CD4-positive, alpha-beta T cell treated with Interleukin-1 beta for 1 hour (primary cell): ENCODE results near the gene MRPS6.

Experiments used
- DNase-seq, 2 donors: peaks; one replicate each; pipeline ENCODE4 v3.0.0-alpha.2; 2020 to 2022

The MRPS6 gene

DNA sequence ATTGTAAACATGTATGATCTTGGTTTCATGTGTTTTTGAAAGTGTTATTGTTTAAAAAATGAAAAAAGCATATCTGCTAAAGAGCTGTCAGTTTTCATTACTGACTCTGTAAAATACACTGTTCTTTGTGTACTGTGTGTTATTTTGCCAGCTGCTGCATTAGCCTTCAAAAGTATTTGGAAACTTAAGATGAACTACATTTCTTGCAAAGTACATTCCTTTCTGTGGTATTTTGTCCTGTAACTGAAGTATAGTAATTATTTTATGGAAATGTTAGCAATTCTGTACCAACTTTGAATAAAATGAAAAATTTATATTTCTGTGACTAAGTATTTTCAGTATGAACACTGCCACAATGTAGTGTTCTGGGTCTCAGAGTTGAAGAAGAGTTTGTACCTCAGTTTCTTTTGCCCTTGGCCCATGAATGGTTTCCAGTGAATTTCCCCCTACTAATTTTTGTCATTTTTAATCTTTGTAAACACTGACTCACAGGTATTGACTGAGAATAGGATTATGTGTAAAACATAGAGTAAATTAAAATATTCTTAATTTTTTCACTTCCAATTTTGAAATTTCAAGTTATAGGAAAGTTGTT lies 32.7 kb downstream of the MRPS6 start:
- no peak for DNase-seq

DNA sequence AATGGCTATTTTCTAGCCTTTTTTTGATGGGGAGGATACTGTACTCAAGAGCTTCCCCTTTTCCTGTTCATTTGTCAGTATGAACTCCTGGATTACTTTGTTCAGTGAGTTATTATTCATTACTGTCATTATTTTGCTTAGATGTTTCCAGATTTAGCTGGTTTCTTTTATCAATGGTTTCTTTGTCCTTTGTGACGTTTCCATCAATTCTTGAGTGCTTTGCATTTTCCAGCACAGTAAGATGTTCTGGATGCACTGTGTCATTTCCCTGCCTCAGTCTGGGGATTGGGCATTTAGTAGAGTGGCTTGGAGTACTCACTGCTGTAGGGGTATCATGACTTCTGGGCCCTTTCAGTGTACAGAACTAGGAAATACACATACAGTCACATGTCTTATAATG lies 34.2 kb downstream of the MRPS6 start:
- DNase-seq, result no peak

DNA sequence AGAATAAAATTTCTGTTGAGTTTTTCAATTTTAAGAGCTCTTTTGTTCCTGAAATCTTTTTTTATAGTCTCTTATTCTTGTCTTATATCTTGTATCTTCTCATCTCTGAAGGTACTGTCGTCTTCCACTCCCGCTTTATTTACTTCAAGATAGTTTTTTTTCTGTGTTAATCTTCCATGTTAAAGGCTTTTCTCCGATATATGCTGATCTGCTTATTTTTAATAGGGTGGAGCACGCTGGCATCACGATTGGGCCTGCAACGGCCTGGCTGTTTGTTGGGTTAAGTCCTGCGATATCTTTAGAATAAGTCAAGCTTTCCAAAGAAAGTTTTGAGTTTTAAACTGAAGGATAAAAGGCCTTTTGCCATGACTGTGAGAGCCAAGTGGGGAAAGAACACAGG lies 35.7 kb downstream of the MRPS6 start:
- no peak for DNase-seq

DNA sequence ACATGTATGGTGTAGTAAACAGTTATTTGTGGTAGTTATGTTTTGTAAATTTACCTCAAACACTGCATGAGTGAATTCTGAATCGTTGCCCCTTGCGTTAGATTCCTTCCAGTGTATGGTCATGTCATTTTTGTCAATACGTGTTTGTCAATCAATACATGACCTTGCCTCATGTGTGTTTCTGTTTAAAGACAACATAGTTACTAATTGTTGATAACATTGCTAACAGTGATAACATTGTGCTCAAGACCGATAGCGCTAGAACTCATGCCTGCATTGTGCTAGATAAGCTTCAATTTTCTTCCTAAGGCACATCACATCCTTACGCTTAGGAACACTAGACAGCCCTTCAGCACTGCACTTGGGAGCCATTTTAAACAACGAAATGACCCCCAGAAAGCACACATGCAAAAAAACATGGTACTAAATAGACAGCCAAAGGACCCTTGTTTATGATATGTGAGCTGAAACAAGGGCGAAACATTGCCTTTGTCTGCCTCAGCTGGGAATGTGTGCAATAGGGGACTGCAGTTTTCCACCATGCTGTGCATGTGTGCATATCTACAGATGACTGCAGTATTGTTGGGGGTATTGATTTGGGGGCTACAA lies 37.3 kb downstream of the MRPS6 start:
- no peak for DNase-seq

DNA sequence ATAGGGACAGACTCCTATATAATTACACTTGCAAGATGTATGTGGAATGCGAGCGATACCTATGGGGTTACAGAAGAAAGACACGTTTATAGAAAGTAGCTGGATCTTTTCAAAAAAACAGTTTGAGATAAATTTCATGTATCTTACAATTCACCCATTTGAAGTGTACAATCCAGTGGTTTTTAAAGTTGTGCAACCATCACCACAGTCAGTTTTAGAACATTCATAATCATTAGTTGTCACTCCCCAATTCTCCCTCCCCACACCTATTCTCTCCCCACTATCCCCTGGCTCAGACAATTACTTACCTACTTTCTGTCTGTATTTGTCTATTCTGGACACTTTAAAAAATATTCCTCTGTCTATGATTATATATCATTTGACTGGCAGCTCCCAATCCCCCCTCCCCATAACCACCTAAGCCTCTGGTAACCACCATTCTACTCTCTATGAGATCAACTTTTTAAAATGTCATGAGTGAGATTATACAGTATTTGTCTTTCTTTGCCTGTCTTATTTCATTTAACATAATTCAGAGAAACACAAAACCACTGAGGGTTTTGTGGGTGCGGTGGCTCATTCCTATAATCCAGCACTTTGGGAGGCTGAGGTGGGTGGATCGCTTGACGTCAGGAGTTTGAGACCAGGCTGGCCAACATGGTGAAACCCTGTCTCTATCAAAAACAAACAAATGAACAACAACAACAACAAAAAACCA lies 39.1 kb downstream of the MRPS6 start:
- DNase-seq, result no peak

DNA sequence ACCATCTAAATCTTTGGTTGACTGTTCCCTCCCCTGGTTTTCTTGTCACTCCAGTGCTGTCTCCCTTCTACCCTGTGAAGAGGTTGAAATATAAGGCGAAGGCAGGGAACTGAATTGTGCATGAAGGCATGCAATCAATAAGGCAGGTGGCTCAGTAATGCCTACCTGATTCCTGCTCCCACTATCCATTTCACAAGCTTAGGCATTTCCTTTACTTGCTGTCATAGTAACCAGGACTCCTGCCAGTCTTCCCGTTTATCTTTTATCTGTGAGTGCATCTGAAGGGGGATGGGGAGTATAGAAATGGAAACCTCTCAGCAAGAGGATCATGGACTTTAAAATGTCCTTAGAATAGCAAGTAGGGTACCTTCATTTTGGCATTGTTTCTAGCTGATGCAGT lies 40.5 kb downstream of the MRPS6 start:
- no peak for DNase-seq

DNA sequence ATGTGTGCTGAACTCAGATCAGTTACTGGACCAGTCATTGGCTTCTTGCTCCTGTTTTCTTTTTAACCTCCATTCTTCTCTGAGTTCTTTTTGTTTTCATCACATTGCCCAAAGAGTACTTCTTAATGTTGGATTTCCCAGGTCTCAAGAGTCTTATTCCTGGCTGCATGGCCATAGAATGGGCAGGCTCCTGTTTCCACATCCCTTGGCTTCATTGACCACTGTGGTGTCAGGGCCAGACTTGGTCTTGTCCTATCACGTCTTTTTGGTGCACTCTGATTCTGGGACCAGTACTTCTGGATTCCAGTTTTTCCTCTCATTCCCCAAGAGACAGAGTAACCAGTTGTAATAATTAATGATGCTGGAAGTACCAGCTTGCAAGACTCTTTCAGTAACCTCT lies 41.8 kb downstream of the MRPS6 start:
- DNase-seq, result no peak

DNA sequence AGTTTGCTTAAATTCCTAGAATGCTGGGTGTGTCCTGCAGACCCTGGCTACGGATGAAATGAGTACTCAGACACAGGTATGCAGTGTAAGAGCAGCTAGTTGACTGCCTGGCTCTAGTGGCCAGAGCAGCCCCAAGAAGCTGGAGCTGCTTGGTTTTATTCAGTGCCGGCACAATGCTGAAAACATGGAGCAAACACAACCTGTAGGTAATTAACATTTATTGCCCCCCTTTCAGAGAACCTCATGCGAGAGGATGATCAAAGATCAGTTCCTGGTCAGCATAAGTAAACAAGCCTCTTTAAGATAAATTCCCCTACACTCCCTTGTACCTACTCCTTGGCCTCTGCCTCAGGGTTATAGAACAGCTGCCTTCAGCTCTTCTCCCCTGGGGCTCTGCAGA lies 43.2 kb downstream of the MRPS6 start:
- no peak for DNase-seq

DNA sequence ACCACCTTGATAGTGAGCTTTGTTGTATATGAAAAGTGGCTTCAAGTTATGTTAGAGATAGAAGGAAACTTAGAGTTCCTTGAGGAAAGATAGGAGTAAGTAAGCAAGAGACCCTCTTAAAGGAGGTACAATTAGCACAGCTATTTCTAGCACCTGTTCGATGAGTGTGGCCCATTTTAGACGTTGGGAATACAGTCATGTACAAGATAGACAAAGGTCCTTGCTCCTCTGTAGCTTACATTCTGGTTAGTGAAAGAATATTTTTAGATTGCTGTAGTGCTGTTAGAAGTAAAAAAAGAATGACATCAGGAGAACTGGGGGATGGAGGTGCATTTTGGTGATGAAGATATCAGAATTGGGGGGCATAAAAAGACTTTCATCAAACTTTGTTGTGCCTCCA lies 47.5 kb downstream of the MRPS6 start:
- no peak for DNase-seq

DNA sequence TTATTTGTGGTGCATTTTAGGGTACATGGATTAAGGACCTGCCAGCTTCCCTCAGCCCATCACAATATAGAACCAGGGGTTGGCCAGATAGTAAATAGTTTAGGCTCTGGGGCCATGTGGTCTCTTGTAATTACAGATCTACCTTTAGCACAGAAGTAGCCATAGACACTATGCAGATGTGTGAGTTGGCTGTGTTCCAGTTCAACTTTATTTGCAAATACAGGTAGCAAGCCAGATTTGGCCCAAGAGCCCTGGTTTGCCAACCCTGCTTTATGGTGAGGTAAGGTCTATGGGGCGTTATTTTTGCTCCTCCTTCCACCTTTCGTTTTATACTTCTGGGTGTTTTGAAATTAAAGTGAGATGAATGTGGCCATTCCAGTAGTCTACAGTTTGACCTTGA lies 48.7 kb downstream of the MRPS6 start:
- no peak for DNase-seq

DNA sequence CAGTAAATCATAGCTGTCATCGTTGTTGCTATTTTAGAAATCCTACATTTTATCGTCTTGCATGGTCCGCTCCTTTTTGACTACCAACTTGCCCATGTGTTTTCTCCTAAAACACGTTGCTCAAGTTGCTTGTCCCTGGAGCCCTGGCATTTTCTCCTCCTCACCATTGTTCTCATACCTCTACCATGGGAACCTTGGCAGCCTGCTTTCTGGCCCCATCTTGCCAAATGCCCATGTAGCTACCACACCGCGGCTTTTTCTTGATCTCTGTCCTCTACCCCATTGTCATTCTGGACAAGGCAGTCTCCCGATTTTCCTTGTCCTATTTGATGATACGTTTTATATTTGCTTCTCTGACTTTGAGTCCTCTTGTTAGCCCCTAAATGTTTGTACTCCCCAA lies 50.2 kb downstream of the MRPS6 start:
- no peak for DNase-seq

DNA sequence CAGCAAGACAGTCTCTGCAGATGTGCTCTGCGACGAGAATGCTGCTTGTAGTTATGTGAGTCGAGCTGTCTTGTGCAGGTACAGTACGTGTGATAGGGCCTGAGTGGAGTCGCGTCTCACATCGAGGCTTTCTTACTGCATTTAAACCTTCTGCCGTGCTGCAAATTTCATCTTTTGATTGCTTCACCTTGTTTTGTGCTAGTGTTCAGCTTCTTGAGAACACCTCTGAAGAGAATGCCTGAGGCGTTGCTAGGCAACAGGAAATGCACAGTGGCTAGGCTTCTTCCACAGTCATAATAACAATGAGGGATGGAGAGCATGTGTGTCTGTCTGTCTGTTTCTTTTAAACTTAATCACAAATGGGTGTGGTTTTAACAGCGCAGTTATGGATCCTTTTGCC lies 52.9 kb downstream of the MRPS6 start:
- peak; percentile 17 to 40 for DNase-seq

DNA sequence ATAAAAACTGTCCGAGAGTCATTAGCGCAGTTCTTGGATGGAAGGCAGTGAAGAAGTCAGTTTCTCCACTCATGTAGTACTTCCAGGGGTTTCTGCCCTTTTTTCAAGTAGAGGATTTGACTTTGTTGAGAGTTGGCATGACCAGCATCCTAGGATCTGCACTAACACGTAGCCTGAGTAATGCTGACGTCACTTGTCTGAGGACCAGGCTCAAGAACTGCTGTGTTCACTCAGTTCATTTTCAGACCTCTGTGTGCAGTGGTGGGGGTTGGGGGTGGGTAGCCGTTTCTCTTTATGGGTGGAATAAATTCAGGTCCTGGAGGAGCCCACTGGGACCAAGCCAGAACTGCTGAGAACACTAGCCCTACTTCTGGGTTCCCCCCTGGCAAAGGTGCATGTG lies 53.3 kb downstream of the MRPS6 start:
- no peak for DNase-seq

DNA sequence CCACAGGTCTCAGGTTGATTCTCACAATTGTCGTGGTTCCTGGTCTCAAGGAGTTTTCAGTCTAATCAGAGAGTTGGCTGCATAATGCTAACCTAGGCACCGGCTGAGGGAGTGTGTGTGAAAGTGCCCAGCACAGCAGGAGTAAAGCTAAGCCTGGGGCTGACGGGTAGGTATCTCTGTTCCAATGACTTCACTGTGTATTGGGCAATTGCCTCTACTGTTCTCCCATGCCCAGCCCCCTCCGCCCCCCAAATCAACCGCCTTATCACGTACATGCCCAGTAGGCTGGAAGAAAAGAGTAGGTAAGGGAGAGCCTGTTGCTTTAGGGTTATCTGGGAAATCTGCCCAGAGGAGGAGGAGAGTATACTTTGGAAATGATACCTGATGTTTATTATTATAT lies 54.7 kb downstream of the MRPS6 start:
- no peak for DNase-seq

DNA sequence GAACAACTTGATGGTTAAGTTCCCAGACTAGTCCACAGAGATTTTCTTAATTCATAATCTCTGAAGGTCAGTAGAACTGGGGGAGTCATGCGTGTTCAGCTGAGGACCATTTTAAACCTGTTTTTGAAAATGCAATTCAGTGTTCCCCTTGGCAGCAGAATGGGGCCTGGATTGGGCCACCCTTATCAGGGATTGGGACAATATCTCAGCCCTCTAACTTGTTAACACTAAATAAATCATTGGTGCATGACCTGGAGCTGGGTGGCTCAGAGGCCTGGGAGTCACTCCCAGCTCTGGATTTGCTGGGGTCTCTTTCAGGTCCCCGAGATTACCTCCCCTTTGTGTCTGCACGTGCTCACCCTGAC lies 55.3 kb downstream of the MRPS6 start:
- no peak for DNase-seq

DNA sequence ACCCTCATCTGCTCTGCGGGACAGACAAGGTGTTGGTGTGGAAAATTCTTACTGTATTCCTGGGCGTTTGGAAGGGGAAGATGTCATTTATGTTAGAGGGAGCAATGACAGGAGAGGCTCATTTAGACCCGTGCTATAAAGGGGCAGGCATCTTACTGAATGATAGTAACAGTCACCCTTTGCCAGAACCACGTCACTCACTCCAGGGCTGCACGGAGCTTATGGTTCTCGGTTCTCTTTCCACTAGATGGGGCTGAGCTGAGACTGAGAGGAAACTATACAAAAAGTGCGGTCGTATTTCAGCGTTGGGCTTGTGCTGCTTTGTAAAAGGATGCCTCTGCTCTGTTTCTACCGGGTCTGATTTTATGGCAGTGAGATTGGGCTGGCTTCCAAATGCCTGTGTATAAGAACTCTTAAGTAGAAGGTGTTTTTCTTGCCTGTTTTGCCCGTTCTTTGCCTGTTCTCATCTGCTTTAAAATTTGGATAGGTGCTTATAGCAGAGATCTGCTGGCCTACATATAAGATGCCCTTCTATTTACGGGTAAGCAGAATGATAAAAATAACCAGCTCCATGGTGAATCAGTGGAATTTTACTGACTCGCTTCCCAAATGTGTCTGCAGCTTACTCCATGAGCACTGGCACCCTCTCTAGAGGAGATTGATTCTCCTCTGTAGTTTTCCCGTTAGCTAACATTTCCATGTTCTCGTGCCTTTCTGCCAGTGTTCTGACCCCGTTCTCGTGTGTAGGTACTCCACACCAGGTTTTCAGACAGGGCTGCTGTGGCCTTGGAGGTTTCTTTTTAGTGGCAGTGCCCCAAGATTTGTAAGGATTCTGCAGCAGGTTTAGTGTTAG lies 55.9 kb downstream of the MRPS6 start:
- DNase-seq, result peak; percentile 46

DNA sequence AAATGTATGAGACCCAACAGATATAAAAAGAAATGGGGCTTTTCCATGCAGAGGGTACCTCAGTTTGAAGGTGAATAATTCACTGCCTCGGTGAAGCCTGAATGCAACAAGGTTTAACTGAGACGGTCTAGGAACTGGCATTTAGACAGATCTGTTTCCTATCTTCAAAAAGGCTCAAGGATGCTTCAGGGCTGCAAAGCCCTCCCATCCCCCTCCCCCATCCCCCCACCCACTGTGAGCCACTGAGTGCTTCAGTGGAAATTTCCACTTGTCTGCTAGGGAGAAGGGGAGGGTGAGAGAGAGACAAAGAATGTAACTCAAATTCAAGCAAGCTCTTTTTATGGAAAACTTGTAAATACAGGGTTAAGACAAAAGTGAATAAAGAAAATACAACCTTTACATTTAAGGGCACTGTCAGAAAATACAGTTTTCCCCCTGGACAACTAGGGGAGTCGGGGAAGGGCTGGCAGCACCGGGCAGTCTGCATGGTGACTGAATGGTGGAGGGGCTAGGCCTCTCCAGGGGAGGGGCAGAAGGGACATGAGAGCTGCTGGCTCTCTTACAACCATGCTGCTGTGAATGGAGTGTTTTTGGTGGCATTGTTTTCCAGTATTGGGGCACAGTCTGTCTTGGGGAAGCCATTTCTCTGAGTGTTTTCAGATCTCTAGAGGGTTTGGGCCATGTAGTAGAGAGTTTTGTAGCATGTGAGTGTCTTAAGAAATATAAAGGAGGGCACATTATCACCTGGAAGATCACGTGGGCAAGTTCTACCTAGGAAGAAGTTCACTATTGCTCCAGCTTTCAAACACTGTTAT lies 56.7 kb downstream of the MRPS6 start:
- DNase-seq, result no peak

DNA sequence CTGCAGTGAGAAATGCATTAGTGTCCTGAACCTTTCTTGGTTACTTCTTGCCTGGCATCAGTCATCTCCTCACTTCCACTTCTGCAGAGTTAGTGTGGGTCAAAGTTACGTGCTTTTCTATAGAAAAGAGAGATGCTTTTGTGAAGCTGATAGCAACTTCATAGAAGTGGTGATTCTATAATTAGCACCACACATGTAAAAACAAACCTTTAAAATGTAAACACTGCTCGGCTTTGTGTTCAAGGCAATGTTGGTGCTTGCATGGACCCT lies 57.3 kb downstream of the MRPS6 start:
- DNase-seq, result no peak

DNA sequence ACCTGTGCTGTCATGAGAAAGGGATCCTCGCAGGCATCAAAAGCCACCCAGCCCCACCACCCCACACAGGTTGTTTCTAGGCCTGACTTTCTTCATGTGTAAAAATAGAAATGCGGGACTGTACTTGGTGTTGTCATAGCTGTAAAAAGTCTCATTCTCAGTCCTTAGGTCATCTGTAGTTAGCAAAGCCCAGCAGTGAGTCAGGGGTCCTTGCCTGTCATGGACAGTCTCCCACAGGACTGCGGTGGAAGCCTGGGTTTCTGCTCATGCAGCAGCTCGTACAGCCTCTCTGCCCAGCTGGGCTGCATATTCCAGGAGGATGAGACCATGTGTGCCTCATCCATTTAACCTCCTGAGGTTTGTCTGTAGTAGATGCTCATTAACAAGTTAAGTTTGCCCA lies 58.2 kb downstream of the MRPS6 start:
- DNase-seq, result no peak

DNA sequence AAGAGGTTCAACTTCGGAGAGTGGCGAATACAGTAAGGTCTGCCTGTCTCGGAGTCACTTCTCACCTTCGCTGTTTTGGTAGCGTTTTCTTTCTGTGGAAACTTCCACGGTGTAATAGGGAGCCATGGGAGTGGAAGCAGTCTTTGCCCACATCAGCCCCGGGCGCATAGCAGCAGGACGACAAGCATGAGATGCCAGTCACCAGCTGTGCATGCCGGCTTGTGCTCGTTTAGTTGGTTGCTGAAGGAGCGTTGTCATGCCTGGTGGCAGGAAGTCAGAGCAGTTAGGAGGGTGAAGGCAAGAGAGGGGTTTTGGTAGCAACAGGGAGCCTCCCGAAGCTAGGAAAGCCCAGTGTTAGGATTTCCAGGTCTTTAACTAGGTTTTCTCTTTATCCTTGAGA lies 58.8 kb downstream of the MRPS6 start:
- no peak for DNase-seq

DNA sequence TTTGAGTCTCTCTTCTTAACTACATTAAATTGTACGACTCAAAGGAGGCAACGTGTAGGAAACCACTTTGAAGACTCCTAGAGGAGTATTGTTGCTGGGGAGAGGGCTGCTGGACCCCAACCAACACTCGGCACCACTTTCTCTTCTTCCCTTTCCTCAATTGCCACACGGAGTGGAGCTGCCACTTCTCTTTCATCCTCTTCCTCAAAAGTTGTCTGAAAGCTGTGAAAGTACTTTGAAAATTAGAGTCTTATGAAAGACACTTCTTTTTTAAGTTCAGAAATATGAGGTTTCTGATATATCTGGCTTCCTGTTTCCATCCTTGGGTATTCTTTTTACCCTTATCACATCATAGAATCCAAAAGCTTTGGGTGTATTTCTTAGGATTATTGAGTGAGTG lies 59.5 kb downstream of the MRPS6 start:
- DNase-seq, result no peak

DNA sequence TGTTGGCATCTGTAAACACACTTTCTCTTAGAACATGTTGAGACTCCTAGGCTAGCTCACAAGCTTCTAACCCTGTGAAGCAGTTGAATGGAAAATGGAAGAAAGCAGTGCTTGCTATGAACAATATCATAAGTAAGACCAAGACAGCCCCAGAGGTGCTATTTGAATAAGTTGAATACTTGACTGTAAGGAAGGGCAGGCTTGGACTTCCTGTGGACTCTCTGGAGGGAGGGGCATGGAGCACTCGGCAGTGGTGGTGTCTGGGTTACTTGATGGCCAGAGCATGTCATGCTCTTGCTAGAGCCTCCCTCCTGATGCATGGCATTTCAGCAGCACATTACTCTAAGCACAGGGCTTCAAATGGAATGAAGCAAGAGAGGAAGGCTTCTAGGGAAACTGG lies 60.0 kb downstream of the MRPS6 start:
- DNase-seq, result no peak

DNA sequence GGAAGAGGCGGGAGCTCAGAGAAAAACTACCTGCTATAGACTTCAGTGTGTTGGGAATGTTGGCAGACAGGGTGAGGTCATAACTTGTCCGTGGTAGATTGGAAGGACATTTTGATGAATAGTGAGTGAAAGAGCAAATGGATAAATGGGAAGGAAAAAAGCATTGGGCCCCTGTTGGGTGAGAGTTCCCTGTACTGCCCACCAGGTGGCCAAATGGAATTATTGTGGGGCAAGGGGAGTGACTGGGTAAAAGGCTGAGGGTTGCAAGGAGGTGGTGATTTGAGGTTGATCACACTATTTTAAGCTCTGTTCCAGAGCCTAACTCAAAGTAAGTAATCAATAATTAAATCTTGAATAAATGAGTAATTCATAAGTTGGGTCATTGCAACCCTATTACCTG lies 60.4 kb downstream of the MRPS6 start:
- DNase-seq, result no peak
